Vagina (tissue), 2 donors: ENCODE measurements around the gene ANKRD28. TPM values are rescaled to one million over a fixed set of nuclear protein-coding genes. Genes with fewer than 3 reads are reported as not detected.

Experiments
- DNase-seq, 2 donors: peaks; one replicate each; pipeline ENCODE4 v3.0.0-alpha.2; 2017; ENCODE audit errors: extremely low spot score in 2 of 2
- H3K27ac ChIP-seq: fragments of 200-600 bp; sonication (generic); one replicate; pipeline ENCODE4 v1.5.1; 2019
- H3K27me3 ChIP-seq: fragments of 200-600 bp; sonication (generic); one replicate; pipeline ENCODE4 v1.5.1; 2019
- H3K36me3 ChIP-seq, 2 donors: fragments of 200-600 bp; sonication (generic); one replicate each; pipeline ENCODE4 v1.5.1; 2017 to 2019
- H3K4me1 ChIP-seq: fragments of 200-600 bp; sonication (generic); one replicate; pipeline ENCODE4 v1.5.1; 2019
- H3K4me3 ChIP-seq, 2 donors: fragments of 200-600 bp; sonication (generic); 1 replicate in 1 of 2; 2 replicates in 1 of 2; pipeline ENCODE4 v1.5.1; 2016 to 2019
- H3K9me3 ChIP-seq: fragments of 200-600 bp; sonication (generic); one replicate; pipeline ENCODE4 v1.5.1; 2019
- POLR2A ChIP-seq, 2 donors: fragments of 450-650 bp; IDR thresholded peaks; one replicate each; pipeline ENCODE4 v1.6.1; 2017; ENCODE audit warnings: antibody characterized with exemption in 2 of 2, mild to moderate bottlenecking in 2 of 2, moderate library complexity in 2 of 2
- POLR2AphosphoS5 ChIP-seq, 2 donors: sonication (generic); formaldehyde crosslinking; IDR thresholded peaks; one replicate each; pipeline ENCODE4 v1.9.0; 2017; ENCODE audit warnings: antibody characterized with exemption in 2 of 2, mild to moderate bottlenecking in 2 of 2, low read depth in 1 of 2; ENCODE audit not compliant: insufficient read depth in 1 of 2
- intact Hi-C: fragments of 100-400 bp; cut with DNase I; formaldehyde crosslinking; loops from one replicate; pipeline ENCODE4 v1.15.1; 2023
- total RNA-seq: library from RNA; depleted of rRNA; stranded (reverse); fragments of >200 nt; gene quantifications from one replicate; pipeline ENCODE4 v1.2.3, GENCODE V29; 2016
- TF ChIP-seq, protein P1 (sequence below), 3 experiments: fragments of 450-650 bp in 2 of 3; fragments of 200-600 bp in 1 of 3; sonication (generic) in 1 of 3; IDR thresholded peaks; one replicate each; pipeline ENCODE4 v1.5.1; 2017 to 2019; ENCODE audit warnings: antibody characterized with exemption in 3 of 3, mild to moderate bottlenecking in 2 of 3, moderate library complexity in 2 of 3

The ANKRD28 gene
- total RNA-seq, 1 donor from 2014 or later: 48.6 TPM

DNA sequence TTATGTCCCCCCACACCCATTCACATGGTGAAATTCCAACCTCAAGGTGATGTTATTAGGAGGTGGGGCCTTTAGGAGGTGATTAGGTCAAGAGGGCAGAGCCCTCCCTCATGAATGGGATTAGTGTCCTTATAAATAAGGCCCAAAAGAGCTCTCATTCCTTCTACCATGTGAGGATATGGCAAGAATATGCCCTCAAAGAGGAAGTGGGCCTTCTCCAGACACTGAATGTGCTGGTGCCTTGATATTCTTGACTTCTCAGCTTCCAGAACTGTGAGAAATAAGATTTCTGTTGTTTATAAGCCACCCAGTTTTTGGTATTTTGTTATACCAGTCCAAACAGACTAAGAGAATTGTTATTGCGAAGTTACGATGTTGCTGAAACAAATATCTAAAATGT, 94.4 kb downstream of the ANKRD28 start:
- no peak for DNase-seq
- TF ChIP-seq, protein P1, sequence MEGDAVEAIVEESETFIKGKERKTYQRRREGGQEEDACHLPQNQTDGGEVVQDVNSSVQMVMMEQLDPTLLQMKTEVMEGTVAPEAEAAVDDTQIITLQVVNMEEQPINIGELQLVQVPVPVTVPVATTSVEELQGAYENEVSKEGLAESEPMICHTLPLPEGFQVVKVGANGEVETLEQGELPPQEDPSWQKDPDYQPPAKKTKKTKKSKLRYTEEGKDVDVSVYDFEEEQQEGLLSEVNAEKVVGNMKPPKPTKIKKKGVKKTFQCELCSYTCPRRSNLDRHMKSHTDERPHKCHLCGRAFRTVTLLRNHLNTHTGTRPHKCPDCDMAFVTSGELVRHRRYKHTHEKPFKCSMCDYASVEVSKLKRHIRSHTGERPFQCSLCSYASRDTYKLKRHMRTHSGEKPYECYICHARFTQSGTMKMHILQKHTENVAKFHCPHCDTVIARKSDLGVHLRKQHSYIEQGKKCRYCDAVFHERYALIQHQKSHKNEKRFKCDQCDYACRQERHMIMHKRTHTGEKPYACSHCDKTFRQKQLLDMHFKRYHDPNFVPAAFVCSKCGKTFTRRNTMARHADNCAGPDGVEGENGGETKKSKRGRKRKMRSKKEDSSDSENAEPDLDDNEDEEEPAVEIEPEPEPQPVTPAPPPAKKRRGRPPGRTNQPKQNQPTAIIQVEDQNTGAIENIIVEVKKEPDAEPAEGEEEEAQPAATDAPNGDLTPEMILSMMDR (IDR thresholded peaks at IDR 0.05): no peak
- TF ChIP-seq POLR2AphosphoS5 (IDR thresholded peaks at IDR 0.05; ENCODE audit: insufficient read depth in 1 of 2, low read depth in 1 of 2): no peak
- no peak for TF ChIP-seq POLR2A (IDR thresholded peaks at IDR 0.05)
- no peaks in the 10 kb centered on the region for H3K9me3 ChIP-seq
- H3K27ac ChIP-seq: no peak overlapping the region
- H3K4me3 ChIP-seq: no peak overlapping the region
- intact Hi-C loops: no loop called here
- H3K27me3 ChIP-seq: no peaks in the 10 kb centered on the region
- no peaks in the 10 kb centered on the region for H3K4me1 ChIP-seq
- H3K36me3 ChIP-seq: peaks cover 0 to 18% of the 10 kb centered on the region in 2 donors

DNA sequence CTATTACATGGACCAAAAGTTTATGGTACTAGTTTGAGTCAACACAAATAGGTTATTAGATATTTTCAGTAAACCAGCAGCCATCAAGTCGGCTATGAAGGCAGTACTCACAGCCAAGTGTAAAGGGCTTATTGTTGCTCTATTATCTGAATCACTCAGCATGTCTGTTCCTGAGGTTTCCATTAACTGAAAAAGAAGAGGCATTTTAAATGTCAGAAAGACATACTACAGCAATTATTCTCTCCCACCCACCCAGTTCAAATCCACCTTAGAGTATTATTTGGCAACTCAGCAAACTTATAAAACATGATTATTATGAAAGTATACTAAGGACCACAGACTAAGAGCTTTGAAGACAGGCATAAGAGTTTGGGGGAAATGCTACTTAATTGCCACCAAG, 103.2 kb downstream of the ANKRD28 start:
- Histone ChIP-seq H3K9me3 (no peaks in the 10 kb centered on the region), H3K36me3 (peaks cover 0 to 10% of the 10 kb centered on the region in 2 donors), H3K27me3 (no peaks in the 10 kb centered on the region), H3K27ac (no peak overlapping the region), H3K4me1 (no peaks in the 10 kb centered on the region), H3K4me3 (no peak overlapping the region)
- DNase-seq: no peak
- TF ChIP-seq POLR2AphosphoS5 (IDR thresholded peaks at IDR 0.05; ENCODE audit: insufficient read depth in 1 of 2, low read depth in 1 of 2): no peak
- no peak for TF ChIP-seq POLR2A (IDR thresholded peaks at IDR 0.05)
- intact Hi-C loops: no loop called here

DNA sequence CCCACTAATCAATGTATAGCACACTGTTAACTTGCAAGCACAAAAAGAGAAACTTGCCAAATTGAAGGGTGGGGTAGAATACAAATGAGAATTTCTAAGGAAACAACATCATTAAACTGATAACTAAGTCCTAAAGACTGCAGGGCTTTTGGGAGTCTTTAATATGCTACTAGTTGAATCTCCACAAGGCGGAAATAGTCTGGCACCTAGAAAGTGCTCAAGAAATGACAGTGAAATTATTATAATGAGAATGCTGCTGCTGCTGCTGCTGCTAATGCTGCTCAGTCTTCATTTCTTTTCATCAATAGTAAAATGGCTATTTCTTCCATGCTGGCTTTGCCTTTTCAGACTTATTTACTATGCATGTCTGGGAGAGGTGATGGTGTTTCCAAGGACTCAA, 104.4 kb downstream of the ANKRD28 start:
- TF ChIP-seq POLR2A (IDR thresholded peaks at IDR 0.05) (no peak), POLR2AphosphoS5 (IDR thresholded peaks at IDR 0.05; ENCODE audit: insufficient read depth in 1 of 2, low read depth in 1 of 2) (no peak)
- TF ChIP-seq, protein P1 (IDR thresholded peaks at IDR 0.05): no peak
- no peaks in the 10 kb centered on the region for H3K27me3 ChIP-seq
- H3K9me3 ChIP-seq: no peaks in the 10 kb centered on the region
- no peak overlapping the region for H3K27ac ChIP-seq
- no peak for DNase-seq
- intact Hi-C loops: no loop called here
- no peak overlapping the region for H3K4me3 ChIP-seq
- H3K36me3 ChIP-seq: peaks cover 0 to 21% of the 10 kb centered on the region in 2 donors
- no peaks in the 10 kb centered on the region for H3K4me1 ChIP-seq

GRCh38 chr3:15690748-15691147, 107.0 kb downstream of the ANKRD28 start:
- DNase-seq: no peak
- Histone ChIP-seq H3K9me3 (no peaks in the 10 kb centered on the region), H3K36me3 (peaks cover 0 to 41% of the 10 kb centered on the region in 2 donors), H3K4me3 (no peak overlapping the region), H3K4me1 (no peaks in the 10 kb centered on the region), H3K27ac (no peak overlapping the region), H3K27me3 (no peaks in the 10 kb centered on the region)
- intact Hi-C loops: no loop called here
- TF ChIP-seq POLR2AphosphoS5 (IDR thresholded peaks at IDR 0.05; ENCODE audit: insufficient read depth in 1 of 2, low read depth in 1 of 2) (no peak), POLR2A (IDR thresholded peaks at IDR 0.05) (no peak)
- TF ChIP-seq, protein P1 (IDR thresholded peaks at IDR 0.05): no peak

GRCh38 chr3:15690230-15690629, 107.5 kb downstream of the ANKRD28 start:
- H3K36me3 ChIP-seq: peaks cover 0 to 44% of the 10 kb centered on the region in 2 donors
- no peak overlapping the region for H3K27ac ChIP-seq
- no peak for DNase-seq
- intact Hi-C loops: no loop called here
- H3K4me3 ChIP-seq: no peak overlapping the region
- no peaks in the 10 kb centered on the region for H3K27me3 ChIP-seq
- no peak for TF ChIP-seq POLR2AphosphoS5 (IDR thresholded peaks at IDR 0.05; ENCODE audit: insufficient read depth in 1 of 2, low read depth in 1 of 2)
- no peak for TF ChIP-seq POLR2A (IDR thresholded peaks at IDR 0.05)
- TF ChIP-seq, protein P1 (IDR thresholded peaks at IDR 0.05): no peak
- no peaks in the 10 kb centered on the region for H3K4me1 ChIP-seq
- H3K9me3 ChIP-seq: no peaks in the 10 kb centered on the region
